Activated naive CD8-positive, alpha-beta T cell treated with anti-CD3 and anti-CD28 coated beads, Interleukin-2, amount 10 ng/mL, durations not matched to agents 7 days and 5 days (primary cell): Measurements from ENCODE around the gene MOB4. TPM values are rescaled to one million over a fixed set of nuclear protein-coding genes. Genes with fewer than 3 reads are reported as not detected.
A peak's percentile ranks its signal among the peaks of the same experiment; 100 is the strongest.
"Not testable (repeated sequence)": the region's sequence is repeated elsewhere in the genome, so short reads cannot be mapped to it uniquely, and the experiment has no call there.

Source experiments
- ATAC-seq: fragments of 150-1000 bp; cut with Tn5 transposase; one replicate; pipeline ENCODE4 v1.10.0; 2021; ENCODE audit warnings: low read depth, moderate library complexity
- POLR2A ChIA-PET: fragments of 350-600 bp; sonication (Branson Sonifier 250); formaldehyde crosslinking; loops from one replicate; lab custom pipeline; 2021; ENCODE audit warnings: antibody characterized with exemption; lab: Charles Lee
- DNase-seq: peaks from one replicate; pipeline ENCODE4 v3.0.0; 2021
- H3K27ac Mint-ChIP-seq: one replicate; pipeline ENCODE4 v1.8.0; 2022; ENCODE audit warnings: mild to moderate bottlenecking, mixed read lengths
- H3K27me3 Mint-ChIP-seq: one replicate; pipeline ENCODE4 v1.8.0; 2022; ENCODE audit warnings: mild to moderate bottlenecking, moderate library complexity, mixed read lengths
- H3K36me3 Mint-ChIP-seq: one replicate; pipeline ENCODE4 v1.8.0; 2021; ENCODE audit warnings: mild to moderate bottlenecking, mixed read lengths
- H3K4me1 Mint-ChIP-seq: one replicate; pipeline ENCODE4 v1.8.0; 2021; ENCODE audit warnings: mixed read lengths
- H3K4me3 Mint-ChIP-seq: one replicate; pipeline ENCODE4 v1.8.0; 2022; ENCODE audit warnings: mild to moderate bottlenecking, moderate library complexity, mixed read lengths
- H3K9me3 Mint-ChIP-seq: one replicate; pipeline ENCODE4 v1.8.0; 2021; ENCODE audit warnings: mixed read lengths
- total RNA-seq, 2 experiments: library from RNA; stranded (reverse); gene quantifications; one replicate each; pipeline ENCODE4 v1.2.3, GENCODE V29; 2021

The MOB4 gene
- total RNA-seq, 2 experiments from 2014 or later = 17.2 to 18.1 TPM

DNA sequence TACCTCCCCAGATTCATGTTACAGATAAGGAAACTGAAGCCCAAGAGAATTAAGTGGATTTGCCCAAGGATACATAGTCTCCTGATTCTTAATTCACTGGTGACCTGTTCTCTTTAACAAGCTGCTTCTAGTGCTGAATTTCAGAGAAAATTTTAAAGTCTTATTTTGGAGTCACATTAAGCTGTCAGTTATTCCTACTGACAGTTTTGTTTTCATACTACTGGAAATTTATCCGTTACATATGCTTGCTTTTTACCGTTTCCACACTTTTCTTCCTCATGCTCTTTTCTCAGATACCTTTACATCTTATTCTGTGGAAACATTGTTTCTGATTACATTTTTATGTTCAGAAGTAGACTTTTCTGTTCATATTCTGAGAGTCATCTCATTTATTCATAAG is 1.3 kb downstream of the MOB4 start:
- H3K27ac Mint-ChIP-seq = peak overlapping the region; percentile 37
- no peak for ATAC-seq
- peaks cover 27% of the 10 kb centered on the region for H3K36me3 Mint-ChIP-seq
- peaks cover 18% of the 10 kb centered on the region for H3K4me1 Mint-ChIP-seq
- no peaks in the 10 kb centered on the region for H3K27me3 Mint-ChIP-seq
- POLR2A ChIA-PET = interaction anchor here (1.8 to 6.7 kb wide), 7 partner anchors 8 to 188 kb away, joined by 7 to 121 read pairs (median 11); partner anchors contain the start of genes COQ10B, HSPD1, HSPE1 and MARS2
- DNase-seq = no peak
- peak overlapping the region; percentile 91 for H3K4me3 Mint-ChIP-seq
- H3K9me3 Mint-ChIP-seq = peaks cover 10% of the 10 kb centered on the region

DNA sequence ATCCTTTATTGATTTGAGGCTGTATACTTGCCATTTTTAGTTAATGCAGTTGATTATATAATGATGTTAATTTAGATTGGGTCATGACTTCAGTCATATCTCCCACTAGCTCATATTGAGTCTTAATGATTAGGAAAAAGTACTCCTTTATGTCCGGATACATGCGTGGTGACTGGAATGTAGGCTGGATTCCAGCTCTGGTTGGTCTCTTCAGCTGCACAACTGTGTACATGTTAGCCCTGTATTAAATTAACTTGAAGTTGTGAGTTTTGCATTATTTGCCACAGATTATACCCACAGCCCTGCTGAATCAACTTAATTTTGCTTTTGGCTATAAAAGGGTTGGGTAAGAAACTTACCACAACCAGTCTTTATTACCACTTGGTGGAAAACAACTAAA is 22.5 kb downstream of the MOB4 start:
- ATAC-seq = no peak
- Mint-ChIP-seq H3K9me3 (no peaks in the 10 kb centered on the region), H3K27me3 (no peaks in the 10 kb centered on the region), H3K27ac (no peak overlapping the region), H3K4me1 (peaks cover 16% of the 10 kb centered on the region), H3K36me3 (peaks cover 58% of the 10 kb centered on the region), H3K4me3 (no peak overlapping the region)
- no peak for DNase-seq
- POLR2A ChIA-PET = no interaction called here

DNA sequence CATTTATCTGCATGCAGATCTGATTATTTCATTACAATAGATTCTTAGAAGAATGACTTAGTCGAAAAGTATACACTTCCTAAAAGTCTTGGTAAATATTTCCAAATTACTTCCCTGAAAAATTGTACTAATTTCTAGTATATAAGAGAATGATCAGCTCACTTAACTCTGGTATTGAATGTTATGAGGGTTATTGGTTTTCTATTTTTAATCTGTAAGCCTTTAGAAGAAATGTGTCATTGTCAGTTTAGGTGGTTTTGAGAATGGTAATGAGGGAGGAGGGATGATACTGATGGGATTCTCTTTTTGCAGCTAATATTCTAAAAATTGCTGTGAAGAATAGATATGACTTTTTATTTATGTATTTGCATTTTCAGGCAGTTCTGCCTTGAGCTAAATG is 23.9 kb downstream of the MOB4 start:
- Mint-ChIP-seq H3K4me3 (no peak overlapping the region), H3K36me3 (peaks cover 48% of the 10 kb centered on the region), H3K27me3 (no peaks in the 10 kb centered on the region), H3K27ac (no peak overlapping the region), H3K9me3 (no peaks in the 10 kb centered on the region), H3K4me1 (peaks cover 7% of the 10 kb centered on the region)
- ATAC-seq (no peak), DNase-seq (no peak)
- POLR2A ChIA-PET = no interaction called here

DNA sequence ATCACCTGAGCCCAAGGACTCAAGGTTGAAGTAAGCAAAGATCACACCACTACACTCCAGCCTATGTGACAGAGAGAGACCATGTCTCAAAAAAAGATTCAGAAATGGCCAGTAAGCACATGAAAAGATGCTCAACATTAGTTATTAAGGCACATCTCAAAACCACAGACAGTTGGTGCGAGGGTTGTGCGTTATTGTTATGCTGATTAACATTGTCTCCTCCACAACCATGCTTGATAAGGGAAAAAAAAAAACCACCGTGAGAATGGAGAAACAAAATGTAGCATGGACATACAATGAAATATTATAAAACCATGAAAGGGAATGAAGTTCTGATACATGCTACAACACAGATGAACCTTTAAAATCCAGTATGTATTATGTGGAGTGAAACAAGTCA is 27.3 kb downstream of the MOB4 start:
- DNase-seq = no peak
- no peak overlapping the region for H3K27ac Mint-ChIP-seq
- POLR2A ChIA-PET = no interaction called here
- no peaks in the 10 kb centered on the region for H3K9me3 Mint-ChIP-seq
- peaks cover 35% of the 10 kb centered on the region for H3K36me3 Mint-ChIP-seq
- H3K4me3 Mint-ChIP-seq = no peak overlapping the region
- no peaks in the 10 kb centered on the region for H3K27me3 Mint-ChIP-seq
- ATAC-seq = no peak
- H3K4me1 Mint-ChIP-seq = peaks cover 3% of the 10 kb centered on the region

- Mint-ChIP-seq H3K4me1 (peaks cover 2% of the 10 kb centered on the region), H3K27ac (no peak overlapping the region), H3K4me3 (no peak overlapping the region), H3K9me3 (no peaks in the 10 kb centered on the region), H3K36me3 (peaks cover 26% of the 10 kb centered on the region), H3K27me3 (no peaks in the 10 kb centered on the region)
- POLR2A ChIA-PET = no interaction called here
- no peak for DNase-seq
- ATAC-seq = no peak
Measured at GRCh38 chr2:197547163-197547900, 31.5 kb downstream of the MOB4 start.

DNA sequence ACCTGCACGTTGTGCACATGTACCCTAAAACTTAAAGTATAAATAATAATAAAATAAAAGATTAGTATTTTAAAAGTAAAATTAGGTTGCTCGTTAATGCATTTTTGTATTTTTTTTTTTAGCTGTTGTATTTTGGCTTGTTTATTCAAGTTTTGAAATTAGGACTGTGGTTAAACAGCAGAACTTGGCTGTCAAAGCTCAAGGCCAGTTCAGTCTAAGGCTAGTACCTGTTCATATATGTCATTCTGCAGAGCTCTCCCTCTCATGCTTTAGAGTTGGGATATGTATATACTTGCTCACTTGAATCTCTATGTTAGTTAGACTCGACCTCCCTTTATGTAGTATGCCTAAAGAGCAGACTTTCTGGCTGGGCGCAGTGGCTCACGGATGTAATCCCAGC is 32.7 kb downstream of the MOB4 start:
- H3K27ac Mint-ChIP-seq = no peak overlapping the region
- ATAC-seq (no peak), DNase-seq (no peak)
- peaks cover 22% of the 10 kb centered on the region for H3K36me3 Mint-ChIP-seq
- H3K4me3 Mint-ChIP-seq = no peak overlapping the region
- POLR2A ChIA-PET = no interaction called here
- H3K27me3 Mint-ChIP-seq = no peaks in the 10 kb centered on the region
- peaks cover 2% of the 10 kb centered on the region for H3K4me1 Mint-ChIP-seq
- no peaks in the 10 kb centered on the region for H3K9me3 Mint-ChIP-seq

DNA sequence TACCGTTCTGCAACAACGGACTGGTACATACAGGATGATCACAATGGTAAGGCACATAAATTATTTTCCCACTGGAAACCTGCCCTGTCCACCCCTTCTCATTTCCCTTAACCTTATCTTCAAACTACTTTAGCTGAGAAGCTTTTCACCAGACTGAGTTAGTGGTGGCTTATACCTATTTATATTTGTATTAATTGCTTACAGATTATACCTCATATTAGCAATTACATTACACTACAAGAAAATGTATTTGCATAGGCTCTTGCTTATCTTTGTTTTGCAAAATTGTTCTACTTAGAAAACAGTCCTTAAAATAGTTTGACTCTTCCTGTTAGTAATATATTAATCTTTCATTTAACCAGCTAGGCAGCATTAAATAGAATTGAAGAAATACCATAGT is 35.4 kb downstream of the MOB4 start:
- H3K4me1 Mint-ChIP-seq, H3K27me3 Mint-ChIP-seq, ATAC-seq, H3K9me3 Mint-ChIP-seq, DNase-seq, H3K27ac Mint-ChIP-seq, H3K4me3 Mint-ChIP-seq, POLR2A ChIA-PET: not testable (repeated sequence)
- H3K36me3 Mint-ChIP-seq = peaks cover 24% of the 10 kb centered on the region

- DNase-seq = no peak
- no peaks in the 10 kb centered on the region for H3K27me3 Mint-ChIP-seq
- ATAC-seq = no peak
- H3K4me1 Mint-ChIP-seq = no peaks in the 10 kb centered on the region
- H3K9me3 Mint-ChIP-seq = peaks cover 3% of the 10 kb centered on the region
- no peak overlapping the region for H3K4me3 Mint-ChIP-seq
- H3K36me3 Mint-ChIP-seq = peaks cover 26% of the 10 kb centered on the region
- POLR2A ChIA-PET = no interaction called here
- H3K27ac Mint-ChIP-seq = no peak overlapping the region
Measured at GRCh38 chr2:197555467-197555866, 39.6 kb downstream of the MOB4 start.

DNA sequence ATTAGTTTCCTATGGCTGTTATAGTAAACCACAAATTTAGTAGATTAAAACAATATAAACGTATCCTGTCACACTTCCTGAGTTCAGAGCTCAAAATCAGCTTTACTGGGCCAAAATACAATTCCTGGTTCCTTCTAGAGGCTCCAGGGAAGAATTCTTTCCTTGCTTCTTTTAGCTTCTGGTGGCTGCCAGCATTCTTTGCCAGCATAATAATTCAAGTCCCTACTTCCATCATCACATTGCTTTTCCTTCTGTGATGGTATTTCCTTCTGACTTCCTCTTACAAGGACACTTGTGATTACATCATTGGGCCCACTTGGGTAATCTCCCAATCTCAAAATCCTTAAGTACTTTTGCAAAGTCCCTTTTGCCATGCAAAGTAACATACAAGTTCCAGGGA is 40.6 kb downstream of the MOB4 start:
- Mint-ChIP-seq H3K27me3 (no peaks in the 10 kb centered on the region), H3K4me1 (no peaks in the 10 kb centered on the region), H3K4me3 (no peak overlapping the region), H3K36me3 (peaks cover 34% of the 10 kb centered on the region), H3K9me3 (peaks cover 3% of the 10 kb centered on the region), H3K27ac (no peak overlapping the region)
- ATAC-seq = no peak
- POLR2A ChIA-PET = no interaction called here
- no peak for DNase-seq

DNA sequence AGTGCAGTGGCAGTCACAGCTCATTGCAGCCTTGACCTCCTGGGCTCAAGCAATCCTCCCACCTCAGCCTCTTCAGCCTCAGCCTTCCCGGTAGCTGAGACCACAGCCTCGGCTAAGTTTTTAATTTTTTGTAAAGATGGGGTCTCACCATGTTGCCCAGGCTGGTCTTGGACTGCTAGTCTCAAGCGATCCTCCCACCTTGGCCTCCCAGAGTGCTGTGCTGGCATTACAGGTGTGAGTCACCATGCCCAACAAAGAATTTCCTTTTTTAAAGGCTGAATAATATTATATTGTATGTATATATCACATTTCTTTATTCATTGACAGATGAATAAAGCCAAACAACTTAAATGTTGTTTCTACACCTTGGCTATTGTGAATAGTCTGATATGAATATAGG is 42.5 kb downstream of the MOB4 start:
- no peak overlapping the region for H3K4me3 Mint-ChIP-seq
- H3K9me3 Mint-ChIP-seq = peaks cover 3% of the 10 kb centered on the region
- no peak for DNase-seq
- H3K36me3 Mint-ChIP-seq = peaks cover 43% of the 10 kb centered on the region
- no peak for ATAC-seq
- no peak overlapping the region for H3K27ac Mint-ChIP-seq
- no peaks in the 10 kb centered on the region for H3K4me1 Mint-ChIP-seq
- POLR2A ChIA-PET = no interaction called here
- H3K27me3 Mint-ChIP-seq = no peaks in the 10 kb centered on the region

GRCh38 chr2:197559681-197560080 is 43.8 kb downstream of the MOB4 start:
- H3K4me3 Mint-ChIP-seq = no peak overlapping the region
- H3K36me3 Mint-ChIP-seq = peaks cover 48% of the 10 kb centered on the region
- H3K4me1 Mint-ChIP-seq = no peaks in the 10 kb centered on the region
- H3K9me3 Mint-ChIP-seq = peaks cover 7% of the 10 kb centered on the region
- no peaks in the 10 kb centered on the region for H3K27me3 Mint-ChIP-seq
- no peak overlapping the region for H3K27ac Mint-ChIP-seq
- POLR2A ChIA-PET = no interaction called here
- DNase-seq (no peak), ATAC-seq (no peak)

DNA sequence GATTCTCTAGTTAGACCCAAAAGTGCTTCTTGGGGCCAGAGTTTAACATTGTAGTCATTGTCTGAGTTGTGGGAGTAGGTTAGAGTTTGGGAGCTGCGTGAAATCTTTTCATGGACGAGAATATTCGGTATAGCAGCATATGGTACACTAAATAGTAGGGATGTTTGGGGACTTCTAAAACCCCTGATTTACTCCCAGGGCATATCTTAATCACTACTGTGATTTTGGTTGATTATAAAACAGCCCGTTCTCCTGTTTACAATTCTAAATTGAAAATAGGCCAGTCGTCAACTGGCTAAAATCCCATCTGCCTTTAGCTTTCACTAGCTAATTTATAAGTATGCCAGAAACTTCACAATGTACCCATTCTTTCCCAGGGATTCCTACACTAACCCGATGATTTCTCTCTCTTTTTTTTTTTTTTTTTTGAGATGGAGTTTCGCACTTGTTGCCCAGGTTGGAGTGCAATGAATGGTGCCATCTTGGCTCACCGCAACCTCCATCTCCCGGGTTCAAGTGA is 44.3 kb downstream of the MOB4 start:
- peaks cover 7% of the 10 kb centered on the region for H3K9me3 Mint-ChIP-seq
- DNase-seq (no peak), ATAC-seq (no peak)
- H3K4me1 Mint-ChIP-seq = no peaks in the 10 kb centered on the region
- POLR2A ChIA-PET = no interaction called here
- H3K27ac Mint-ChIP-seq = no peak overlapping the region
- H3K4me3 Mint-ChIP-seq = no peak overlapping the region
- no peaks in the 10 kb centered on the region for H3K27me3 Mint-ChIP-seq
- peaks cover 51% of the 10 kb centered on the region for H3K36me3 Mint-ChIP-seq

DNA sequence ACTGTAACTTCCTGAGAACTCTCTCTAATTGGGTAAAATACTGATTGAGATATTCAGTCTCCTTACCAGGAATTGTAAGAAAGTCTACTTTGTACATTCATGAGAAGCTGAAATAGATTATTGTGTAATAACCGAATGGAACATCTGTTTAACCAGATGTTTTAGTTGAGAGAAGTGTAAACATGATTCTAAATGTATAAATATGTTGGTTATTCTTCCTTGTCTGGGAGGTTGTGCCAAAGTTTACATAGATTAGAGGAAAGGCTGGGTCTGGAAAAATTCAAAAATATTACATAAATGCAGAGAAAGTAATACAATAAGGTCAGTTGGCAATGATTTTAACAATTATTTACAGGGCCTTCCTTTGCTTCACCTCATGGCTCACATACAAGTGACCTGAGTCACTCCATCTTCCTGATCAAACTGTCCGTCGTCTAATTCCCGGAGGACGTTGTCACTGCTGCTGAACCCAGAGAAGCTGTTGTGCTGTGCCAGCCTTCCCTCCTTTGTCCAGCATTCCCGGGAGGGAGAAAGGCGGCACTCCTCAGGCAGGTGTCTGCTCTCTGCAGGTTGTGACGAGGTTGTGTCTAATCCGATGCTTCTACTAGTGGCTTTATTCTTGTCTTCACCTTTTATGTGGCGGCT is 55.9 kb downstream of the MOB4 start:
- Mint-ChIP-seq H3K27me3 (no peaks in the 10 kb centered on the region), H3K4me3 (no peak overlapping the region), H3K4me1 (peaks cover 1% of the 10 kb centered on the region), H3K9me3 (peaks cover 12% of the 10 kb centered on the region), H3K36me3 (peaks cover 31% of the 10 kb centered on the region), H3K27ac (no peak overlapping the region)
- DNase-seq (no peak), ATAC-seq (no peak)
- POLR2A ChIA-PET = no interaction called here

DNA sequence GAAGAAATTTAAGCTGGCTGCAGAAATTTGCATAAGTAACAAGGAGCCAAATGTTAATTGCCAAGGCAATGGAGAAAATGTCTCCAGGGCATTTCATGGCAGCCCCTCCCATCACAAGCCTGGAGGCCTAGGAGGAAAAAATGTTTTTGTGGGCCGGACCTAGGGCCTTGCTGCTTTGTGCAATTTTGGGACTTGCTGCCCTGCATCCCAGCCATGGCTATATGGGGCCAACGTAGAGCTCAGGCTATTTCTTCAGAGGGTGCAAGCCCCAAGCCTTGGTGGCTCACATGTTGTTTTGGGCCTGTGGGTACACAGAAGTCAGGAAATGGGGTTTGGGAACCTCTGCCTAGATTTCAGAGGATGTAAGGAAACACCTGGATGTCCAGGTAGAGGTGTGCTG is 57.7 kb downstream of the MOB4 start:
- POLR2A ChIA-PET = no interaction called here
- no peak for ATAC-seq
- no peaks in the 10 kb centered on the region for H3K27me3 Mint-ChIP-seq

More for the DNA sequence above, 57.7 kb downstream of the MOB4 start:
- H3K4me3 Mint-ChIP-seq = no peak overlapping the region
- no peak for DNase-seq
- no peaks in the 10 kb centered on the region for H3K4me1 Mint-ChIP-seq
- H3K9me3 Mint-ChIP-seq = peaks cover 12% of the 10 kb centered on the region
- no peak overlapping the region for H3K27ac Mint-ChIP-seq
- peaks cover 28% of the 10 kb centered on the region for H3K36me3 Mint-ChIP-seq
